SK-N-SH (cell line): ENCODE results near the gene HSF2. TPM values are rescaled to one million over a fixed set of nuclear protein-coding genes. Genes with fewer than 3 reads are reported as not detected.

Experiments
- CTCF ChIA-PET: fragments of 300-600, 350-600 bp; formaldehyde crosslinking; extraction: SDS; loops from one replicate; lab custom pipeline; 2021; lab: Yijun Ruan, JAX
- POLR2A ChIA-PET: fragments of 350-600 bp; sonication (Branson Sonifier 250); formaldehyde crosslinking; extraction: SDS; loops from one replicate; lab custom pipeline; 2020; ENCODE audit warnings: antibody characterized with exemption, inconsistent platforms; lab: Yijun Ruan, JAX
- DNase-seq: peaks from one replicate; pipeline ENCODE4 v3.0.0; 2012
- H2AFZ ChIP-seq: fragments of 200-600 bp; sonication (generic); 2 replicates; pipeline ENCODE4 v1.8.1; 2016; ENCODE audit warnings: antibody characterized with exemption, mild to moderate bottlenecking, low read depth
- H3F3A ChIP-seq: fragments of 200-600 bp; sonication (generic); replicated peaks from 2 replicates; pipeline ENCODE3; 2016; ENCODE audit warnings: antibody characterized with exemption, mild to moderate bottlenecking; ENCODE audit not compliant: insufficient read depth
- H3K27ac ChIP-seq, 2 experiments: fragments of 200-500 bp in 1 of 2; fragments of 200-600 bp in 1 of 2; sonication (Bioruptor generic) in 1 of 2; sonication (generic), shearing (Covaris generic) in 1 of 2; 2 replicates each; pipeline versions ENCODE4 v1.5.1 to v1.6.1; 2014 to 2016; ENCODE audit warnings: low read depth in 2 of 2, inconsistent platforms in 1 of 2, low read length in 1 of 2, mild to moderate bottlenecking in 1 of 2, mixed read lengths in 1 of 2
- H3K27me3 ChIP-seq: fragments of 200-600 bp; sonication (generic), shearing (Covaris generic); 2 replicates; pipeline ENCODE4 v1.6.1; 2016; ENCODE audit warnings: mixed run types; ENCODE audit not compliant: insufficient read depth
- H3K36me3 ChIP-seq, 2 experiments: fragments of 200-500 bp in 1 of 2; fragments of 200-600 bp in 1 of 2; sonication (Bioruptor generic) in 1 of 2; sonication (generic) in 1 of 2; replicated peaks in 1 of 2; 2 replicates each; pipeline versions ENCODE3 to v1.5.1; 2014 to 2016; ENCODE audit warnings: low read length in 1 of 2, mild to moderate bottlenecking in 1 of 2; ENCODE audit not compliant: insufficient read depth in 2 of 2, control insufficient read depth in 1 of 2
- H3K4me1 ChIP-seq, 2 experiments: fragments of 200-500 bp in 1 of 2; fragments of 200-600 bp in 1 of 2; sonication (Bioruptor generic) in 1 of 2; sonication (generic), shearing (Covaris generic) in 1 of 2; 2 replicates each; pipeline versions ENCODE4 v1.5.1 to v1.6.1; 2014 to 2016; ENCODE audit warnings: low read depth in 1 of 2, low read length in 1 of 2, mixed run types in 1 of 2; ENCODE audit not compliant: insufficient read depth in 2 of 2, control insufficient read depth in 1 of 2
- H3K4me2 ChIP-seq: fragments of 200-600 bp; sonication (generic), shearing (Covaris generic); 2 replicates; pipeline ENCODE4 v1.6.1; 2017; ENCODE audit warnings: mixed run types
- H3K4me3 ChIP-seq, 2 experiments: fragments of 200-500 bp in 1 of 2; fragments of 200-600 bp in 1 of 2; sonication (Bioruptor generic) in 1 of 2; sonication (generic), shearing (Covaris generic) in 1 of 2; 2 replicates each; pipeline versions ENCODE4 v1.5.1 to v1.8.1; 2014 to 2016; ENCODE audit warnings: low read depth in 2 of 2, inconsistent platforms in 1 of 2, low read length in 1 of 2, mild to moderate bottlenecking in 1 of 2, mixed read lengths in 1 of 2, moderate library complexity in 1 of 2
- H3K79me2 ChIP-seq: fragments of 200-600 bp; sonication (generic); 2 replicates; pipeline ENCODE4 v1.8.1; 2017; ENCODE audit warnings: mild to moderate bottlenecking; ENCODE audit not compliant: insufficient read depth
- H3K9ac ChIP-seq: fragments of 200-600 bp; sonication (generic); 2 replicates; pipeline ENCODE4 v1.6.1; 2017; ENCODE audit warnings: mixed run types
- H3K9me2 ChIP-seq: fragments of 200-600 bp; sonication (generic); 2 replicates; pipeline ENCODE4 v1.6.1; 2017; ENCODE audit warnings: mixed run types
- H3K9me3 ChIP-seq: fragments of 200-600 bp; sonication (generic); 2 replicates; pipeline ENCODE4 v1.6.1; 2017; ENCODE audit warnings: mixed run types, mild to moderate bottlenecking, moderate library complexity
- H4K20me1 ChIP-seq: fragments of 200-600 bp; sonication (generic); 2 replicates; pipeline ENCODE4 v1.6.1; 2017; ENCODE audit warnings: mild to moderate bottlenecking, mixed run types; ENCODE audit not compliant: insufficient read depth
- CHD2 ChIP-seq: fragments of 150-350 bp; IDR thresholded peaks from 2 replicates; pipeline ENCODE4 v1.6.1; 2018; ENCODE audit warnings: low read length; ENCODE audit not compliant: partially characterized antibody
- EP300 ChIP-seq, 2 experiments: IDR thresholded peaks; 2 replicates each; pipeline versions ENCODE4 v1.4.0 to v1.6.1; 2012; ENCODE audit warnings: borderline replicate concordance in 1 of 2, low read depth in 1 of 2, low read length in 1 of 2
- FOSL2 ChIP-seq: IDR thresholded peaks from 2 replicates; pipeline ENCODE4 v1.4.0; 2012; ENCODE audit warnings: low read depth, mild to moderate bottlenecking, moderate library complexity, borderline replicate concordance
- MEF2A ChIP-seq: IDR thresholded peaks from 2 replicates; pipeline ENCODE4 v1.4.0; 2012; ENCODE audit warnings: low read depth, borderline replicate concordance
- MXI1 ChIP-seq: IDR thresholded peaks from 2 replicates; pipeline ENCODE4 v1.6.1; 2012; ENCODE audit warnings: mild to moderate bottlenecking, low read depth, low read length, improper control_type of control experiment
- POLR2AphosphoS5 ChIP-seq: IDR thresholded peaks from 2 replicates; pipeline ENCODE4 v1.6.1; 2012; ENCODE audit warnings: low read depth, low read length
- TAF1 ChIP-seq: IDR thresholded peaks from 2 replicates; pipeline ENCODE4 v1.6.1; 2012; ENCODE audit warnings: low read depth, mild to moderate bottlenecking, low read length, moderate library complexity, borderline replicate concordance
- TEAD4 ChIP-seq: IDR thresholded peaks from 2 replicates; pipeline ENCODE4 v1.4.0; 2012; ENCODE audit warnings: mild to moderate bottlenecking, borderline replicate concordance; ENCODE audit not compliant: insufficient read depth
- WGBS: methylation state at CpG from one replicate; pipeline ENCODE4 v1.1.6; 2017; ENCODE audit warnings: low lambda C conversion rate; 5-methylcytosine and 5-hydroxymethylcytosine counted together
- polyA plus RNA-seq, 3 experiments: library from polyadenylated mRNA; depleted of rRNA; stranded (reverse); fragments of >200 nt; gene quantifications; 2 replicates each; pipeline ENCODE4 v1.2.3, GENCODE V29; 2012
- TF ChIP-seq, protein P1 (sequence below): IDR thresholded peaks from 2 replicates; pipeline ENCODE4 v1.6.1; 2012; ENCODE audit warnings: mild to moderate bottlenecking, low read depth, low read length, moderate library complexity

HSF2 gene
- polyA plus RNA-seq, 1 of the 3 experiments (the other 2 are of a cell fraction) = 22.2 TPM

DNA sequence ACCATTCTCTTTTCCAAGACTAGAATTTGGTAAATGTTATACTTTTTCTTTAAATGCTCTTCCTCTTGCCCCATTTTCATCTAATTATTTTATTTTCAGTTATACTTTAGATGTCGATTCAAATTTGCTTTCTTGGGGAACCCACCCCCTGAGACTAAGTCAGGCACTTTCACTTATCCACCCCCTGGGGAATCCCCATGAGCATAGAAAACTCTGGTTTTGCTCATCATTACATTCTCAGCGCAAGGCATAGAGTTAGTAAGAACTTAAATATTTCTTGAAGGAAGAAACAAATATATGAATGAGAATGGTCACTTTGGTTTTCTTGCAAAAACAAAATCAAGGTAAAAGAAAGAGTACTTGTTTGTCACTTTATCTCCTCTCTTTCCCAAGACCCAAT is 25.1 kb upstream of the HSF2 start:
- CTCF ChIA-PET = no interaction called here
- H3K4me2 ChIP-seq = no peak overlapping the region

GRCh38 chr6:122376246-122376645 is 23.2 kb upstream of the HSF2 start:
- Histone ChIP-seq H3K9me2 (no peaks in the 10 kb centered on the region), H3K4me2 (no peak overlapping the region), H3K27ac (no peak overlapping the region), H3F3A (no peaks in the 10 kb centered on the region), H3K9me3 (no peaks in the 10 kb centered on the region), H3K36me3 (no peaks in the 10 kb centered on the region), H3K9ac (no peak overlapping the region), H3K79me2 (no peaks in the 10 kb centered on the region), H3K4me3 (no peak overlapping the region), H2AFZ (no peak overlapping the region), H4K20me1 (no peaks in the 10 kb centered on the region), H3K27me3 (peaks cover 5% of the 10 kb centered on the region; the same call in 1 of the 2 replicates), H3K4me1 (no peaks in the 10 kb centered on the region)
- CTCF ChIA-PET = no interaction called here
- TF ChIP-seq MEF2A = no peak
- TF ChIP-seq TEAD4 = no peak
- TF ChIP-seq CHD2 = no peak
- DNase-seq = no peak
- WGBS = 23% methylated on average over 3 of the region's 3 CpGs
- POLR2A ChIA-PET = no interaction called here

More for the DNA sequence above, 25.1 kb upstream of the HSF2 start:
- no peak for DNase-seq
- Histone ChIP-seq H3K9me3 (no peaks in the 10 kb centered on the region), H3K4me3 (no peak overlapping the region), H3K27ac (no peak overlapping the region), H3K36me3 (no peaks in the 10 kb centered on the region), H3K27me3 (peaks cover 5% of the 10 kb centered on the region; the same call in 1 of the 2 replicates), H4K20me1 (no peaks in the 10 kb centered on the region), H3K4me1 (no peaks in the 10 kb centered on the region), H2AFZ (no peak overlapping the region), H3K79me2 (no peaks in the 10 kb centered on the region), H3K9ac (no peak overlapping the region), H3F3A (no peaks in the 10 kb centered on the region), H3K9me2 (no peaks in the 10 kb centered on the region)
- TF ChIP-seq, protein P1, sequence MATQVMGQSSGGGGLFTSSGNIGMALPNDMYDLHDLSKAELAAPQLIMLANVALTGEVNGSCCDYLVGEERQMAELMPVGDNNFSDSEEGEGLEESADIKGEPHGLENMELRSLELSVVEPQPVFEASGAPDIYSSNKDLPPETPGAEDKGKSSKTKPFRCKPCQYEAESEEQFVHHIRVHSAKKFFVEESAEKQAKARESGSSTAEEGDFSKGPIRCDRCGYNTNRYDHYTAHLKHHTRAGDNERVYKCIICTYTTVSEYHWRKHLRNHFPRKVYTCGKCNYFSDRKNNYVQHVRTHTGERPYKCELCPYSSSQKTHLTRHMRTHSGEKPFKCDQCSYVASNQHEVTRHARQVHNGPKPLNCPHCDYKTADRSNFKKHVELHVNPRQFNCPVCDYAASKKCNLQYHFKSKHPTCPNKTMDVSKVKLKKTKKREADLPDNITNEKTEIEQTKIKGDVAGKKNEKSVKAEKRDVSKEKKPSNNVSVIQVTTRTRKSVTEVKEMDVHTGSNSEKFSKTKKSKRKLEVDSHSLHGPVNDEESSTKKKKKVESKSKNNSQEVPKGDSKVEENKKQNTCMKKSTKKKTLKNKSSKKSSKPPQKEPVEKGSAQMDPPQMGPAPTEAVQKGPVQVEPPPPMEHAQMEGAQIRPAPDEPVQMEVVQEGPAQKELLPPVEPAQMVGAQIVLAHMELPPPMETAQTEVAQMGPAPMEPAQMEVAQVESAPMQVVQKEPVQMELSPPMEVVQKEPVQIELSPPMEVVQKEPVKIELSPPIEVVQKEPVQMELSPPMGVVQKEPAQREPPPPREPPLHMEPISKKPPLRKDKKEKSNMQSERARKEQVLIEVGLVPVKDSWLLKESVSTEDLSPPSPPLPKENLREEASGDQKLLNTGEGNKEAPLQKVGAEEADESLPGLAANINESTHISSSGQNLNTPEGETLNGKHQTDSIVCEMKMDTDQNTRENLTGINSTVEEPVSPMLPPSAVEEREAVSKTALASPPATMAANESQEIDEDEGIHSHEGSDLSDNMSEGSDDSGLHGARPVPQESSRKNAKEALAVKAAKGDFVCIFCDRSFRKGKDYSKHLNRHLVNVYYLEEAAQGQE = no peak
- TF ChIP-seq EP300 (IDR thresholded peaks at IDR 0.05; ENCODE audit: borderline replicate concordance in 1 of 2, low read depth in 1 of 2, low read length in 1 of 2) = no peak
- TF ChIP-seq MEF2A = no peak
- no peak for TF ChIP-seq TAF1
- no peak for TF ChIP-seq POLR2AphosphoS5
- no peak for TF ChIP-seq MXI1
- TF ChIP-seq TEAD4 = no peak
- no peak for TF ChIP-seq FOSL2
- 41% methylated on average over 2 of the region's 2 CpGs for WGBS
- POLR2A ChIA-PET = no interaction called here
